Fibroblast of the conjunctiva (primary cell): Measurements from ENCODE around the gene CNTNAP2.

Experiments used
- DNase-seq: peaks from one replicate; pipeline ENCODE4 v3.0.0-alpha.2; 2010; ENCODE audit warnings: low read depth

Gene CNTNAP2

DNA sequence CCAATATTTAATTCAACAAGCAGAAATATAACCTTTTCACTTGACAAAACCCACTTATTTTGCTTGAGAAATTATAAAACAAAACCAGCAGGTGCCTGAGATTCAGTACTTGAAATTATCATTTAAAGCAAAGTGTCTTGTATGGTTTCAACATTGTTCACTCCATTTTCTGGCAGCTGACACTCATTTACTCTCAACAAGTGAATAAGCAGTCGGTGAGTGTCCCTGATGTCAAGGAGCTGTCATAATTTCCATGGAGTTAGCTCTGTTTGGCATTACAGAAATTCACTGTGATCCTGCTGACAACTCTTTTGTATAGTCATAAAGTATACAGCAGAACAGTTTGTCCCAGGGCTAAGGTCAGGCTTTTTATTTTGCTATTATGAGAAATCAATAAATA lies 490.0 kb downstream of the CNTNAP2 start:
- DNase-seq = no peak

DNA sequence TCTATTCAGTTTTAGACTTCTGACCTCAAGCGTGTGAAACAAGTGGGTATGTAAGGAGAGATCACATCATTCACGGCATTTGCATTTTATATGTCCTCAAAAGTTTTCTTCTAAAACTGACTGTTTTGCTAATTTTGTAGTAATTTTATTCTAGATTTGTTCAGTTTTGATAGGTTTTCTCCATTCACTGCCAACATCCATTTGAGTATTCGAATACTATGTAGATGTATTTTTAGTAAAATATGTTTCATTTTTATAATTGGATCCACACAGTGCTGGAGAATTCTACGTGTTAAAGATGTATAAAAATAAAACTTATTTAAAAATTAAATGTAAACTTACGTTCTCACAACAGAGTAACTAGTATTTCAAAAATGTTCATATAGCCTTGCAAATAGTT lies 503.0 kb downstream of the CNTNAP2 start:
- DNase-seq = no peak

DNA sequence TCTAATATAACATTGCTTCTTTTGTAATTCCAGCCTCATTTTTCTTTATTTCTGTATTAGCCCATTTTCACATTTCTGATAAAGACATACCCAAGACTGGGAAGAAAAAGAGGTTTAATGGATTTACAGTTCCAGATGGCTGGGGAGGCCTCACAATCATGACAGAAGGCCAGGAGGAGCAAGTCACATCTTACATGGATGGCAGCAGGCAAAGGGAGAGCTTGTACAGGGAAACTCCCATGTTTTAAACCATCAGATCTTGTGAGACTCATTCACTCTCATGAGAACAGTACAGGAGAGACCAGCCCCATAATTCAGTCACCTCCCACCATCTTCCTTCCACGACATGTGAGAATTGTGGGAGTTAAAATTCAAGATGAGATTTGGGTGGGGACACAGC lies 510.3 kb downstream of the CNTNAP2 start:
- no peak for DNase-seq

DNA sequence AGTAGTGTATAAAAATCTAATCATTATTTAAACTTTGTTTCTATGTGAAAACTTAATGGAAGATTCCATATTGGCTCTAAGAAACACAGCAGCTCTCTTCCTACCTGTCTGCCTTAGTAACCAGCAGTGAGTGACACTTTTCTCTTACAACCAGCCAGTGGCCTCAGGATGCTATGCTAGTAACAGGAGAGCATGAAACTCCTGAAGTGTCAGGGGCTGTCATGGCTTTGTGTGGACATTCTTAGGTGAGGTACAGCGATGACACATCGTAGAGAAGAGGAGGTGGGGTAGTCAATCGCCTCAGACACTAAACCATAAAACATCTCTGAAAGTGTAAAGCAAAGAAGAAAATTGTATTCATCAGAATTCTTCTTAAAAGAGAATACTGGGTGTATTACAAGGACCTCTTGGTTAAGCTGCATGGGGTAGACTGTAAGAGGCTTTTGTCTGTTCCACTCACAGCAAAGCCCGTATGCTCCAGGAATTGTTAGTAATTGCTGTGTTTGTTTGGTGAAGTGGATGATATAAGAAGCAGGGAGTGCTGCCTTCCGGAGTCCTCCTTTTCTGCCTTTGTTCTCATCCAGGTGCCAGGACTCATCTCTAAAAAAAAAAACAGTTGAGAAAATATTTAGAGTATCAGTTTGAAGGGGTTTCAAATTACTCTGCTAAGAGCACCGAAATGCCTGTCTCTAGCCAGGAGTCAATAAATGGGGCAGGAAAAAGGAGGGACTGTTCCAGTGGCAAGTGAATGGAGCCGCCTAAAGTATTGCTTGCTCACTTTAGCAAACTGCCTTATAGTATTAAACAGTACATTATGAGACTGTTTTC lies 518.8 kb downstream of the CNTNAP2 start:
- no peak for DNase-seq

DNA sequence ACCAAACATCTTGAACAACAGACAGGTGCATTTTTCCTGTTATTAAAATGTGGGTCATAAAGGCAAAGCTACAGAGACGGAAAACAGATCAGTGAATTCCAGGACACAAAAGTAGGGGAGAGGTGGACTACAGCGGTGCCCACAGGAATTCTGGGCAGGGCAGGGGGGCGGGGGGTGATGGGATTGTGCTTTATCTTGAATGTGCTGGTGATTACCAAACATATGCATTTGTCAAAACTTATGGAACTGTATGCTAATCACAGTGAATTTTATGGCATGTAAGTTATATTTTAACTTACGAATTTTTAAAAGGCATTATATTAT lies 519.4 kb downstream of the CNTNAP2 start:
- DNase-seq = no peak

DNA sequence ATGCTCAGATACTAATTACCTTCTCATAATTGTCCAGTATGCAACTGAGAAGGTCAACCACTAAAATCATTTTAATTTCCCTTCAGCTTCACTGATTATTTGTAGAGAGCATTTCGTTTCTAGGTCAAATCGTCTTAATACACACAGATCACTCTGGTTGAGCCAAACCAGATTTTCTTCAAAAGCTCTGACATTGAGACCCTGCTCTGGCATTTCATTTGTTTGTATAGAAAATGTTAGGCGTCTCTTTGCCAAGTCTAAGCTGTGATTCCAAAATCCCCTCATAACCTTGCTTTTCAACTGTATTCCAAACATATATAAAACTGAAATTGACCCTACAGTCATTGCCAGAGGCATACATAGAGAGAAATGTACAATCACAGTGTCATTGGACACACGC lies 520.0 kb downstream of the CNTNAP2 start:
- no peak for DNase-seq

DNA sequence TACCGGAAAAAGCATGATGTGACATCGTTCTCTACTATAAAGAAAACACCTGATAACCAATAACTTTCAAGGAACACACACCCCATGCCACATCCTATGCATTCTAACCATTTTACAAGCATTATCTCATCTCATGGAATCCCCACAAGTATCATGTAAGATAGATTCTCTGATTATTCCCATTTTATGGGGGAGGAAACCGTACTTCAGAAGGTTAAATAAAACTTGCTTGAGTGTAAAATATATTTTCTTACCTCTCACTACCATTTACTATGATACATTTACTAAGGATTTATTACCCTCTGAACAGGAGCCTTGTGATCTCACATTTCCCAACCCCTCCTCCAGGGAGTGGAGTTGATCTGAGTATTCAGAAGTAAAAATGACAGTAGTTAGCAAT lies 522.7 kb downstream of the CNTNAP2 start:
- no peak for DNase-seq

DNA sequence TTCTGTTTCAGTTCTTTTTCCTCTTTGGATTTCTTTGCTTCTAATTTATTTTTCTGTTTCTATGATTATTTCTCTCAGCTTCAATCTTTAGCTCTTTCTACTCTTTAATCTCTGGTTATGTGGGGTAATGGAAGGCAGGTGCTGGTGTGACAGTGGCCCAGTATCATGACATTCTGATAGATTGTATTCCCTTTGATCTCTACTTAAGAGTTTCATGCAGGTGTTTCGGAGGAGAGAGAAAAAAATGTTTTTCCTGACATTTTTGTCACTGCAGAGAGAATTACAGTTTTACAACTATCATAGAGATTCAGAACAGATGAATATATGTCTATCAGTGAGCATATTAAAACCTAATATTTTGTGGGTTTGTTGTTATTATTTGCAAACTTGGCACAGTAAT lies 524.9 kb downstream of the CNTNAP2 start:
- DNase-seq = no peak

DNA sequence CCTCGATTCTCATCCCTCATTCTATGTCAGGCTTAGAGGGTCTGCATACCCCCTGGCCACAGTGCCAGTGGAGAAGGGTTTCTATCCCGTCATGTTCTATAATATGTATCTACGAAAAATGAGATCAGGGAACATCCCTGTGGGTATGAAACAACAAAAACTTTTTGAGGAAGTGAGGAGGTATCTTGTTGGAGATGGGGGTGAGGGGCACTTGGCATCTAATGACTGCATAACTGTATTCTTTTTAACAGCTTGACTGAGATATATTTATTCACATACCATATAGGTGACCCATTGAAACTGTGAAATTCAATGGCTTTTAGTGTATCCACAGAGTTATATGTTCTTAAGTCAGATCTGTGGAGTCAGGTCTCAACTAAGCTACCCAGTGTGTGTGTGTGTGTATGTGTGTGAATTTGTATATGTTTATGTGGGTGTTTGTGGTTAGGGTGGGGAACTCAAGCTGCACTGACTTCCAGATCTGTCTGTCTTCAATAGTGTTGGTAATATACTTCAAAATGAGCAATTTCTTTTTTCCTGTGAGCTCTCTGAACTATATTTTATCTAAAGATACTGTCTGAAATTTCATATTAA lies 528.9 kb downstream of the CNTNAP2 start:
- DNase-seq = no peak

DNA sequence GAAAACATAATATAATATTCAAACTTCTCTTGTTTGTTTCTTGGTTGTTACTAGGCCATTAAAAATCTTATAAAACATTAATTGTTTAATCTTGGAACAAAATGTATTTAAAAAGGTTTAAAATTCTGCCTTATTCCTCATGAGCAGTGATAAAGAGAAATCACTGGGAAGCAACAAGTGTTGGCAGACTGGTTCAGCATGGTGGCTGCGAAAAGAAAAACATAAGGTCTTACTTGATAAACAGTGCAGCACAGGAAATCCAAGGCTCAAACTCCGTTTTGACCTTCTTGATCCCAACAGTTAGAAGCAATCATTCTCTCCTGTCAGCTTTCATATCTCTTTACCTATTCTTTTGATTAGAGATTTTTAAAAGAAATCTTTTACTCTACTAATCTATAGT lies 530.8 kb downstream of the CNTNAP2 start:
- DNase-seq = no peak

DNA sequence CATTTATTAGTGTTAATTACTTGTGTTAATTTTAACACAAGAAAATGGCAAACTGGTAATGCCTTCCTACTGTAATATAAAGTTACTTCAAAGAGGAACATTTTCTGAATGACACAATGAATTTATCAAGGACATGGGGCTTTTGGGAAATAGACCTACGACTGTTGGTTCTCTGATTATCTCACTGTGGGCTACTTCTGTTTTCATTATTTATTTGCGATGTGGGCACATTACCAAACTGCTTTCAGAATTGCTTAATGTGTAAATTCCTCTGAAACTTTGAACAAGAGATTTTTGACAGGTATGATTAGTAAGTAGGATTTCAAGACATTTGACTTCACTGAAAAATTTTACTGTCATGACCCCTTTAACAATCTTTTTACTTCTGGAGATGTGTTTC lies 535.6 kb downstream of the CNTNAP2 start:
- DNase-seq = no peak

DNA sequence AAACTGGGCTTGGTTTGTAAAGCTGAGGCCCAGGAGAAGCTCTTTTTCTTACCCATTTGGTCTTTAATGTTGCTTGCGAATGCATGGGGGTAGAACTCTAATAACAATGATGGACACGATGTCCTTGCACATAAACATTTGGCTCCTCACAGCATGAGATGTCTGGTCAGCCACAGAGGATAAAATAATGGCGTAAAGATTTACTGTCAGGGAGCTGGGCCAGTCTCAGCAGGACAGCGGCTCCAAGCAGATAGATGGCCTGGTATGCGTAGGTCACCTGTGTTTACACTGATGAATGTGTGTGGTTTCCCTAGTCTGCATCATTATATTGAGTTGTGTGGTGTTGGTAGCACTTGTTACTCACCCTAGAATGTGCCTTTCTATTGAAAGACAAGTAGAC lies 537.4 kb downstream of the CNTNAP2 start:
- no peak for DNase-seq

DNA sequence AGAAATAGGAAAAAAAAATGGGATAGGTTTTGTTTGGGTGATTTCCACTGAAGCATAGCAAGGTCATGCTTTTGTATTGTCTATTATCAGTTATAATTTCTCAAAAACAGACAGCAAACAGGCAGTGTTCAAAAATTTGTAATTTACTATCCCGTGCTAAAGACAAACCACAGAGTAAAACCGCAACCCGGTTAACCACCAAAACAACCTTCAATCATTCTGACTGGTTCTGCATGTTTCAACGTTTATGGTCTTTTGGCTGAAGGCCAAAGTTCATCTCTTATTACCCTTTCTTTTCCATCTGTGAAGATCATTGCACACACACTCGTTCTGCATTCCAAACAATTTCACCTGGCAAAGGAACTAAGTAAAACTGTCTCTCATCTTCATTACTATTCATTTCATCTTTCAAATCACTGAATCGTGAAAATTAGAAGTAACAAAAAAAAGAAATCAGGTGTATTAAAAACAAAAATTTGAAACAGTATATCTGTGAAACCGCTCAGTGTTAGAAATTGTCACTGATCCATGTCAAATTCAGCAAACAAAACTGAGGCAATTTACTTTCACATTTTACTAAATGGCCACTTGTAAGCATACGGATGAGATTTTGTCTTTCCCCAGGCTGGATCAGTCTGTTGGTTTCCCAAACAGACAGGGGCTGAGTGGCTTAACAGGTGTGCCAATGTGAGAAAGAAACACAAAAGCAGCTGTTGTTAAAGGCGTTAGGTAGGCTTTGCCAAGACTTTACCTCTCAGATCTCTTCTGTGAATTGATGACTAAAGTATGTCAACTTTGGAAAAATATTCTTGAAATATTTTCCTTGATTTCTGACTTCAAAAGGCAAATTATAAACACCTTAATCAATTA lies 539.6 kb downstream of the CNTNAP2 start:
- DNase-seq = no peak

DNA sequence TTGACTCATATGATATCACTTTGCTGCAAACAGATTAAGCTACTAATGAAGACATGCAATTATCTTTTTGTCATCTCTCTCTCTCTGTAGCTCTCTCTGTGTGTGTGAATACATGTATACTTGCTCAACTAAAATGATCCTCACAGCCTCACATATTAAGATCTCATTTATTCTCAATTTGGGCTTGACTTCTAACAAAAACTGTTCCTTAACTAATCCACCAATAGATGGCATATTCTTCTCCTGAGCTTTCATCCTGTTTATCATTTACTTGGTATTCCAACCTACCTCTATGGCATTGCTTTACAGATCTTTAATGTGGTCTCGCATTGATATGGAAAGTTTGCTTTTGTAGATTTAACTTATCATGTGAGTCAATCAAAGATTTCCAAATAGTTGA lies 540.4 kb downstream of the CNTNAP2 start:
- no peak for DNase-seq

DNA sequence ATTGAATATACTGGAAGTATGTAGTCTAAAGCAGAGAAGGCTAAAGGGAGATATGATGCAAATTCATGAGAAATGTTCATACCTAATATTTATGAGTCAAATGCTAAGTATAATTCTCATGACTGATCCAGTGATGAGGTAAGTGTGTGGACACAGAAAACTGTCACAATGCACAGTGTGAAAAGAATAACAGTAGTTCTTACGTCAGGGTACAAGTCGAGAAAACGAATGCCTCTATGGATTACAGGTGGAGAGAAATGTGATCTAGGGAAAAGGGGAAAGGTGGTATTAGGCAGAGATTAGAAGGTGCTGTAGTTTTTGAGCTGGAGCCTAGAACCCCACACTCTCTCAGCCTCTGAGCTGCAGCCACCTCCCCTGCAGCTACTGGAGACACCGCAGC lies 542.0 kb downstream of the CNTNAP2 start:
- DNase-seq = no peak

DNA sequence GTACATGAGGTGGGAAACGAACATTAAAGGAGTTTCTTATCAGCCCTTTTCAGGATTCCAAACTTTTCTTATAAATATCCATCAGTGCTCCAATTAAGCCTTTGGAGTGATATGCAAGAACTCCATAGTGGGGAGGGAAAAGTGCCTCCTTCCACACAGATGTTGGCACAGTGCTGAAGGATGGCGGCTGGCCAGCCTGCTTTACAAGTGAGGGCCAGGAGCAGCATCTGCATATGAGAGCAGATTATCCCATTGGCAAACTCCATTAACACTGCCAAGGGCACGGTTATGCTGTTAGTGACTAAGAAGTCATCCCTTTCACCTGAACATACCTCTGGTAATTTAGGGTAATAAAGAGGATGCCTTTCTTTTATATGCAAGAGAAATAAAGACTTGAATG lies 543.1 kb downstream of the CNTNAP2 start:
- DNase-seq = no peak

DNA sequence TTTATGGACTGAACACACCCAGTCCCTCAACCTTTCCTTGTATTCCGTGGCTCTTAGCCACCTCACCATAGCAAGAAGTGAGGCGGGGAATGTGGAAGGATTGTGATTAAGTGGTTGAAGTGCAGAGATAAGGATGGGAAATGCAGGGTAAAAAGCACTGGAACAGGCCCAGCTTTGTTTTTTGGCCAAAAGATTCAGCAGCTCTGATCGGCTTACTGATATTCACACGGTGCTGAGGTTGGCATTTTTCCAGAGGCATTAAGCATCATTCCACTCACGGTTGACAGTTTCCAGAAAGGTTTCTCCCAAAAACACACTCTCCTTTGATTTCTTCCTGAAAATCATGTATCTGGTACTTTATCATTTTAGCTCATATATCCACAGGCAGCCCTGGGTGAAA lies 544.2 kb downstream of the CNTNAP2 start:
- DNase-seq = no peak

DNA sequence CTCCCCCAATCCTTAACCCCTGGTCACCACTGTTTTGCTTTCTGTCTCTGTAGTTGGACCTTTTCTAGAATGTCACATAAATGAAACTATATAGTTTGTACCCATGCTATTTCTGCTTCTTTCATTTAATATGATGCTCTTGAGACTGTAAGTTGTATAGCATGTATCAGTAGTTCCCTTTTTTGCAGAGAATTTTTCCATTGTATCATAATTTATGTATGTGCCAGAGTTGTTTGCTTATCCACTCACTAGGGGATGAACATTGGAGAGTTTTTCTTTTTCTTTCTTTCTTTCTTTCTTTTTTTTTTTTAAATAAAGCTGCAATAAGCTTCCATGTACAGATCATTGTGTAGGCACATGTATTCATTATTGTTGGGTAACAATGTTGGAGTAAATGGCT lies 544.8 kb downstream of the CNTNAP2 start:
- DNase-seq = no peak

DNA sequence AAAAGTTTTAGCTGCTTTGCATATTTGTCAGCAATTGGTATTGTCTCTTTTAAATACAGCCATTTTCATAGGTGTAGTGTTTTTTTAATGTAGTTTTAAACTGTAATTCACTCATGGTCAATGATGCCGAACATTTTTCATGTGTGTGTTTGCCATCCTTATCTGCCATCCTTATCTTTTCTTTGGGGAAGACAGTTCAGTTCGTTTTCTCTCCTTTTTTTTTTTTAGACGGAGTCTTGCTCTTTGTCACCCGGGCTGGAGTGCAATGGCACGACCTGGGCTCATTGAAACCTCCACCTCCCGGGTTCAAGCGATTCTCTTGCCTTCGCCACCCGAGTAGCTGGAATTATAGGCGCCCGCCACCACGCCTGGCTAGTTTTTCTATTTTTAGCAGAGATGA lies 545.3 kb downstream of the CNTNAP2 start:
- DNase-seq = no peak

DNA sequence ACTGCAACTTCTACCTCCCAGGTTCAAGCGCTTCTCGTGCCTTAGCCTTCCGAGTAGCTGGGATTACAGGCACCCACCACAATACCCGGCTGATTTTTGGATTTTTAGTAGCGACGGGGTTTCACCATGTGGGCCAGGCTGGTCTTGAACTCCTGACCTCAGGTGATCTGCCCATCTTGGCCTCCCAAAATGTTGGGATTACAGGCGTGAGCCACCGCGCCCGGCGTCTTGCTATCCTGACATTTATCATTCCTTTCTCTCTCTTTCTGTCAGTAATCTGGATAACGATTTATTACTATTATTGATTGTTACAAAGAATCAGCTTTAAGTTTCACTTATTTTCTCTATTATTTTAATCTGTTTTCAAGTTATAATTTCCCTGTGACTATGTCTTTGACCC lies 548.4 kb downstream of the CNTNAP2 start:
- no peak for DNase-seq

DNA sequence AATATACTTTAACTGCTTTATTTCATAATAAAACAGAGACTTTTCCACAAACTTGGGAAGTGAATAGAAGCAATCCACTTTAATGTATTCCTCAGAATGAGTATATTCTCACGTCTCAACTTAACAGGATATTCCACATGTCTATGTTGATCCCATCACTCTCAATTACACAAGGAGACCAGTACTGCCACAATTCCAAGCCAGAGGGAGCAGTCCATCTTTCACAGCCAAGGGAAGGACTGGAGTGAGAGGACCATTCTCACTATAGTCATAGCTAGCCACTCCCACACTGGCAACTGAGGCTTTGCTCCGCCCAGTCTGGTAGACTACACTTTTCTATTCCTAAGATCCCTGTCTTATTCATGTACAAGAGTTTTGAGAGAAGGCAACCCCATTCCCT lies 553.9 kb downstream of the CNTNAP2 start:
- no peak for DNase-seq

DNA sequence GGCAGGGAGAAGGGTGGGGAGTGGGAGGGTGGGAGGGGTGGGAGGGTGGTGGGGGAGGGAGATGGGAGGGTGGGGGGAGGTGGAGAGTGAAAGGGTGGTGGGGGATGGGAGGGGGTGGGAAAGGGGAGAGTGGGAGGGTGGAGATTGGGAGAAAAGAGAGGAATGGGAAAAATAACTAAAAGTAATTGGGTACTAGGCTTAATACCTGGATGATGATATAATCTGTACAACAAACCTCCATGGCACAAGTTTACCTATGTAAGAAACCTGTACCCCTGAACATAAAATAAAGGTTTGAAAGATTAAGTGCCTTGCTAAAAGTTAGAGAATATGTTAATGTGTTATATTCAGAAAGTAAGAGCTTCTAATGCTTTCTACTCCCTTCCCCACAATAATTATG lies 564.9 kb downstream of the CNTNAP2 start:
- no peak for DNase-seq

DNA sequence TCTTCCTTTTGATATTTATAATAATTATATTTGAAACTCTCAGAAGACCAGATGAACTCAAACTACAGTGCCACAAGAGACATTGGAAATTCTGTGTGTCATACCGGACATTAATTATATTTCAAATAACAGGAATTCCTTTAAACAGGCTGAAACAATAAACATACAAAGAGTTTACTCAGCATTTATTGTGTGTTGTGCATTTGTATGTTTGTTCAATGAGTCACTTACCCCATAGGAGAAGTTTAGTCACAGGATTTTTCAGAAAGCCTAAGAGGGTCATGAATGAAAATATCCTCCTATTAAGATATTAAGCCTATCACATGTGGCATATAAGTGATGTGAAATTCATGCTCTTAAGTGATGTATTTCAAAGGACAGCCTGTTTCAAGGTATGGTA lies 566.8 kb downstream of the CNTNAP2 start:
- DNase-seq = peak; percentile 13
